Stimulated activated CD4-positive, alpha-beta T cell treated with anti-CD3 and anti-CD28 coated beads, Interleukin-4, amount 100 ng/mL, for 4 hours (primary cell): ENCODE measurements around the gene B3GNT2.

Experiments used
- DNase-seq, 2 experiments: peaks; one replicate each; pipeline ENCODE4 v3.0.0-alpha.2; 2020

B3GNT2 gene

DNA sequence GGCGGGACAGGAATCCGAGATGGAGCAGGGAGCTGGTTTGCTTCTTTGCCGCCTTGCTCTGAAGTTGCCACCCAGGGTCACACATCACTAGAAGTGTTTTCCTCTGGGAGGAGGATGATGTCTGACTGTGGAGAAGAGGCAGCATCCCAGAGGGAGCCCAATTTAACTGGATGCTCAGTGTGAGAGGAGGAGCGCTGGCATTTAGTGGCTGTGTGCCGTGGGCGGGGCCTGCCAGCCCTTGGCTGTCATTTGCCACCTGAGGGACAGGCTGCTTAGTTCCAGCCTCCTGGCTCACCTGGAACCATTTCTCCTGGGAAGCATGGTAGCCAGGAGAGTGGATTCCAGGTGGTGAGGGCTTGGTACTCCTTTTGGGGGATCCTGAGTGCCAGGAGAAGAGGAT lies 9.6 kb downstream of the B3GNT2 start:
- DNase-seq = no peak

DNA sequence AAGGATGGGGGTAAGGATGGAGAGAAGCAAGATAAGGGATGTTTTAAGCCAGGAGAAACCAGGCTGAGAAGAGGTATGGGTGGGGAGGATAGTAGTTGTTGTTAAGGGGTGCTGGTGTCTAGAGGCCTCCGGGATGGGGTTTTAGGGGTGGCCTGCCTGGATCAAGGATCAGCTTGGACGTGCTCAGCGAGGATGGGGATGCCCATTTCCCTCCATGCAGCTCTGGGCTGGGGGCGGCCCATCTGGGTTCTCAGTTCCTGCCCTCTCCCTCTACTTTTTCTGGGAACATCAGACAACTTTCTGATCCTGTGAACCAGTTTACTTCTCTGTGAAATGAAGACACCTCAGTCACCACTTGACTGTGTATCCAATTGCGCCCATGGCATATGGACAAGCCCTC lies 10.1 kb downstream of the B3GNT2 start:
- no peak for DNase-seq

DNA sequence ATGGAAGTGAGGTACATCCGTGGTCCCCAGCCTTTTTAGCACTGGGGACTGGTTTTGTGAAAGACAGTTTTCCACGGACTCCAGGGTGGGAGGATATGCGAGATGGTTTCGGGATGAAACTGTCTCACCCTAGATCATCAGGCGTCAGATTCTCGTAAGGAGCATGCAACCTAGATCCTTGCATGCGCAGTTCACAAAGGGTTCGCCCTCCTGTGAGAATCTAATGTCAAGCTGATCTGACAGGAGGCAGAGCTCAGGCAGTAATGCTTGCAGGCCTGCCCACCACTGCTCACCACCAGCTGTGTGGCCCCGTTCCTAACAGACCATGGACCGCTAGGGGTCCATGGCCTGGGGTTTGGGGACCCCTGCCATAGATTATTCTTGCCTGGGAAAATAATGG lies 11.6 kb downstream of the B3GNT2 start:
- DNase-seq = no peak

DNA sequence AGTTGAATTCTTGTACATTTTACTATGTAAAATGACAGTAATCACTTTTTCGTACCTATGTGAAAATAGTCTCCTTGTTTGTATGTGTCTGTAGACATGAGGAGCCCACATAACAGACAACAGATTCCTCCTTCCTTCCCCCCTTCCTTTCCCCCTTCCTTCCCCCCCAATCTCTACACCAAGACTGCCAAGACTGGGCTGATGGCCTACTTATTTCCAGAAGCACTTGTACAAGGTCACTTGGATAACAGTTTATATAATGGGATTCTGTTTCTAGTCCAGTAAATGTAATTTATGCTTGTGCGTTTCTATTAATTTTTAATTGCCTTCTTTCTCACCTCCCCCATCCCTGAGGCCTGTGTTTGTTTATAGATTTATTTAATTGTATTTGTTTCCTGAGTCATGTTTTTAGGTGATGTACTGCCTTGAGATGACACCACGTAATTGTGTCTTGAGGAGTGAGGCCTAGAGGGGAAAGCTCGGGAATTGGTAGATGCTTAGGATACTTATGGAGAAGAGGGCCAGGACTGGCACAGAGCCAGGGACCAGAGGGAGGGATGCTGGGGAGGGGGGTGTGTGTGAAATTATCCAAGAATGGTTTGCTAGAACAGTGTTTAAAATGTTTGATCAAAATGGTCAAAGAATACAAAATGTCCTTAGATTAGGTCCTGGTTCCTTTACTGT lies 12.3 kb downstream of the B3GNT2 start:
- DNase-seq = no peak

DNA sequence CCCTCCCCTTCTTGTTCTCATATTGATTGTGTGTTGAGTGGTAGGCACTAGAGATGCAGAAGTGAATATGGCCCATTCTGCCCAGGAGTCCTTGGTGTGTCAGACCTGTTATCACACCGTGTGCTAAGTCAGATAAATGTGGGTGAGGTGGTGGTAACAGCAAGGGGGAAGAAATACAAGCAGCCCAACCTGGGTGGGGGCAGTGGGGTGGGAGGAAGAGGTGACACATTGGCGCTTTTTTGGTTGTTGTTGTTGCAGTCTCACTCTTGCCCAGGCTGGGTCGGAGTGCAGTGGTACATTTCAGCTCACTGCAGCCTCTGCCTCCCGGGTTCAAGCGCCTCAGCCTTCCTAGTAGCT lies 12.8 kb downstream of the B3GNT2 start:
- DNase-seq = peak in 1 of 2 experiments; percentile 6

DNA sequence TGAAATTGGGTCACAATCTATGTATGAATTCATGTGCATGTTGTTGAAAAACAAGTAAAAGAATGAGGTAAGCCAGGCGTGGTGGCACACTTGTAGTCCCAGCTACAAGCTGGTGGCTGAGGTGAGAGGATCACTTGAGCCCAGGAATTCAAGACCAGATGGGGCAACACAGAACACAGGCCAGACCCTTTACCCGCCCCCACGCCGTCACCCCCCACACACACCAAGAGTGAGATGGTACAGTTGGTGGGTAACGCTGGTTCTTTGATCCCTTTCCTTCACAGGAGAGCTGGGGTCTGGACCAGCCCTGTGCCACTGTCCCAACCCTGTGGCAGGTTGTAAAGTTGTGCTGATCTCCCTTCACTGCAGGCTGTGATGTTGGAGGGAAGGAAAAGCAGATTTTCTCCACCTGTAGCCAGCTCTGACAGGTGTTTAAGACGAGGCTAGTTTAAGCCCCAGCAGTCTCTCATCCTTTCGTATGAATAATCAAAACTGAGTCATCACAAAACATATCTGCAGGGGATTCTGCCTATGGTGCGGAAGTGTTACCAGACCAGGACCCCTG lies 13.6 kb downstream of the B3GNT2 start:
- no peak for DNase-seq

DNA sequence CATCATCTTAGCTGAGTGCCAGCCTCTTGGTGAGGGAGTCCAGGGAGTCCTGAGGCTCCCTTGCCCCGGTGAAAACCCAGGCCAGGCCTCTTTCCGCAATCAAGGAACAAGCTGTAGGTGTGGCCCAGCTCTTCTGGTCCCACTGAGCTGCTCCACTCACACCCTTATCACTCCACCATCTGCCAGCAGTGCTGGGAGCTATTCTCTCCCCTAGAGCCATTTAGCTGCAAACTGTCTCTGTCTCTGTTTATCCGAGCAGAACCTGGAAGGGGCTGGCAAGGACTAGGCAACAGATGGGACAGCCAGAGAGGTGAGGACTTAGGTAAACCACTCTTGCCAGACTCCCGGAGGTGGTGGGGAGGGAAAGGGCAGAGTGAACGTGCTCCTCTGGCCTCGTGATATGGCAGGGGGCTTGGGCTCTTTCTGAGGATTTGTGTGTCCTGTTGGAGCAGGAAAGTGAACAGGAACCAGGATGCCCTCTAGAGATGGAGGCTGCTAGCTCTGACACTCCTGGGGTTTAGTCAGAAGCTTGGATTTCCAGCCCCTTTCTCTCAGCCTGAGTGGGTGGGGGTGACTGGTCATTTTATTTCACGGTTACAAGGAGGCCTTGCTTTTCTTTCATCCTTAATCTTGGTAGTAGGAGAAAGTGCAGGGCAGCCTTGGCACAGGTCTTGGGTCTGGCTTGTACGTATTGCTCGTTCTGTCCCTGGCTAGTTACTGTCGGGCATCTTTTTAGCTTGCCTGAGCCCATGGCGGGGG lies 19.6 kb downstream of the B3GNT2 start:
- DNase-seq = no peak

DNA sequence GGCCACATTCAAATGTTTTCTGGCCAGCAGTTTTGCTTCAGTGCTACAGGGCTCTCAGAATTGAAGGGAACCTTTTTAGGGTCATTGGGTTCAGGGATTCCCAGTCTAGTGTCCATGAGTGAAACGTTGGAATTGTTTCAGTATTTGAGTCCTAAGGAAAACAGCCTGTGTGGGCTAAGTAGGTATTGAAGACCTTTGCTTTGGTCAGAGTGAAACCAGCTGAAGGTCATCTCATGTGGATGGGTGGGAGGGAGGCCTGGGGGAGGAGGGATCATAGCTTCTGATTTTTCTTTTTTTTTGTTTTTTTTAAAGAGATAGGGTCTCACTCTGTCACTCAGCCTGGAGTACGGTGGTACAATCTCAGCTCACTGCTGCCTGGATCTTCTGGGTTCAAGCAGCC lies 20.2 kb downstream of the B3GNT2 start:
- no peak for DNase-seq

DNA sequence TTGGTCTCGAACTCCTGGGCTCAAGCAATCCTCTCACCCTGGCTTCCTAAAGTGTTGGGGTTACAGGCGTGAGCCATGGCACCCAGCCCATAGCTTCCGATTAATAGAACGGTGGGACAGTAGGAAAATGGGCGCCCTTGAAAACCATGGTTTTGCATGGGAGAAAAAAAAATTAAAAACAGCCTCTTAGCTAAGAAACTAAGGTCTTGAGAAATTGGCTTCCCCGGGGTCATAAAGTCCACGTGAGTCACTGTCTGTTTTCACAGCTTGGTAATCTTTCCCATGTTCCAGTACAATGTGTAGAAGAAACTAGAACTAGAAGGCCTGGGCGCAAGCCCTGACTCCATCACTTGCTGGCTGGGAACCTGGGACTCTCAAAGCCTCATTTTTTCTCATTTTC lies 20.7 kb downstream of the B3GNT2 start:
- no peak for DNase-seq

DNA sequence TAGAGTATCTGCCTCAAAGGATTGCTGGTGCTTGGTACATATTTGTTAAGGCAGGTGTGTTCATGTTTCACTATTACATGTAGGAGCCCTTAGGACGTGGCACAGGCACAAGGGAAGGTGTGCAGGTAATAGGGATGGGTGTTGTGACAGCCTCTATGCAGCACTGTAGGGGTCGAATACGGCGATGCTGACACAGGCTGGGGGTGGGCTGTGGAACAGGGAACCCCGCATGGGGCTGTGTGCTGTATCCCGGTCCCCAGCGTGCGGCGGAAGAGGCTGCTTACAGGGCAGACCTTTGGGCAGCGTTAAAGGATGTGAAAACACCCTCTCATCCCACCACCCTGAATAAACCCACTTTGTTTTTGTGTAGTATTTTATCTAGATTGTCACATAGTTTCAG lies 21.5 kb downstream of the B3GNT2 start:
- no peak for DNase-seq

DNA sequence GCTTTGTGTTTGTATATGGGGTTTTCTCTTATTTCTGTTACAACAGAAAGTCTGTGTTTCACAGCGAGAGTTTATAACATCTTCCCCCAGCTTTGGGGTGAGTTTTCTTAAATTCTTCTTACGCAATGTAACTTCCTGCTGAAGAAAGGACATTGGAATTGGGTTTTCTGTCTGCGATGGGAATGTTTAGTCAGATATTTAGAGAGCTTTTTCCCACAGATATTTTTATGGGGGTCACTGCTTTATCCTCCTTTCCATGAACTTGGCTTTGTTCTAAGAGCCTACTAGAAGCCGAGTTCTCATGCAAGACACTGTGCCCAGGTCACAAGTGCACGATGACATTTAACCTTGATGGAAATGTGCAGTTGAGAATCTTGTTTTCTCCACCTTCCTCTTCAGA lies 22.1 kb downstream of the B3GNT2 start:
- no peak for DNase-seq

DNA sequence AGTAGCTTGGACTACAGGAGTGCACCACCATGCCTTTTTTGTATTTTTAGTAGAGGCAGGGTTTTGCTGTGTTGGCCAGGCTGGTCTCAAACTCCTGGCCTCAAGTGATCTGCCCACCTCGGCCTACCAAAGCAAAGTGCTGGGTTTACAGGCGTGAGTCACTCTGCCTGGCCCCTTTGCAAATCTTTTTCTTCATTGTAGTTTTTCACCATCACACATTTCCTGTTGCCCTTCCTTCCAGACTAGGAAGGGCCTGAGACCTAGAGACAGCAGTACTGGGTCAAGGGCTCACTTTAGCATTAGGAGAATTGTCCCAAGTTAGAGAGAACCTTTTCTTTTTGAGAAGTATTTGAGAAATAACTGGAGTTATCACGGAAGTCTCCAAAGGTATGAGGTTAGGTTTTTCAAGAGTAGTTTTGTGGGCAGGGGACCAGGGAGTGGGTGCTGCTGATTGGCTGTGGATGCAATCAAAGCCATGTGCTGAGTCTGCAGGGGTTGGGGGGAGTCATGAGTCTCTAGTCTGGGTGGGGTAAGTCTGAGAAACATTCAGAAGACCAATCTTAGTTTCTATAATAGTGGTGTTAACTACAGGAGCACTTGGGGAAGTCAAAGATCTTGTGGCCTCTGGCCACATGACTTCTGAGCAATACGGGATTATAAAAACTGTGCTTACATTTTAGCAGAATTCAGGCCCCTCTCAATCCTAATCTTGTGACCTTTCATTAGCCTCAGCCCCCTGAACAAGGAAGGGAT lies 23.7 kb downstream of the B3GNT2 start:
- DNase-seq = no peak

DNA sequence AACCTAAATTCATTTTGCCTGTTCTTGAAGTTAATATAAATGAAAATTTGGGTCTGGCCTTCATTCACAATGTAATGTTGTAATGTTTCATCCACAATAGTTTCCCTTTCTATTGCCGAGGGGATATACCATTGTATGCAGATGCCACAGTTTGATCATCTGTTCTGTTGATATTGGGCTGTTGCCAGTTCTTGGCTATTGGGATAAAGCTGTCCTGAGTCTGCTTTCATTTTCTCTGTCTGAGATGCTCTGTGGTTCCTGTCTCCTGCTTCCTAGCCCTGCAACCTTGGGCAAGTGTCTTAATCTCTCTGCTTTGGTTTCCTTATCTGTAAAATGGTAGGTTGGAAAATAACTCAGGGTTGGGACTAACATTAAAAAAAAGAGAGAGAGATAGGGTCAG lies 25.2 kb downstream of the B3GNT2 start:
- no peak for DNase-seq

DNA sequence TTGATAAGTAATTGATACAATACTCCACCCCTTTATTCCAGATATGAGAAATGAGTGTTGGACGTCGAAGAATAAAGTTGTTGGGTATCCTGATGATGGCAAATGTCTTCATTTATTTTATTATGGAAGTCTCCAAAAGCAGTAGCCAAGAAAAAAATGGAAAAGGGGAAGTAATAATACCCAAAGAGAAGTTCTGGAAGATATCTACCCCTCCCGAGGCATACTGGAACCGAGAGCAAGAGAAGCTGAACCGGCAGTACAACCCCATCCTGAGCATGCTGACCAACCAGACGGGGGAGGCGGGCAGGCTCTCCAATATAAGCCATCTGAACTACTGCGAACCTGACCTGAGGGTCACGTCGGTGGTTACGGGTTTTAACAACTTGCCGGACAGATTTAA lies 26.3 kb downstream of the B3GNT2 start:
- no peak for DNase-seq

DNA sequence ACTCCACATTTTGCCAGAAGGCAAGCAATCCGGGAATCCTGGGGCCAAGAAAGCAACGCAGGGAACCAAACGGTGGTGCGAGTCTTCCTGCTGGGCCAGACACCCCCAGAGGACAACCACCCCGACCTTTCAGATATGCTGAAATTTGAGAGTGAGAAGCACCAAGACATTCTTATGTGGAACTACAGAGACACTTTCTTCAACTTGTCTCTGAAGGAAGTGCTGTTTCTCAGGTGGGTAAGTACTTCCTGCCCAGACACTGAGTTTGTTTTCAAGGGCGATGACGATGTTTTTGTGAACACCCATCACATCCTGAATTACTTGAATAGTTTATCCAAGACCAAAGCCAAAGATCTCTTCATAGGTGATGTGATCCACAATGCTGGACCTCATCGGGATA lies 26.8 kb downstream of the B3GNT2 start:
- no peak for DNase-seq

DNA sequence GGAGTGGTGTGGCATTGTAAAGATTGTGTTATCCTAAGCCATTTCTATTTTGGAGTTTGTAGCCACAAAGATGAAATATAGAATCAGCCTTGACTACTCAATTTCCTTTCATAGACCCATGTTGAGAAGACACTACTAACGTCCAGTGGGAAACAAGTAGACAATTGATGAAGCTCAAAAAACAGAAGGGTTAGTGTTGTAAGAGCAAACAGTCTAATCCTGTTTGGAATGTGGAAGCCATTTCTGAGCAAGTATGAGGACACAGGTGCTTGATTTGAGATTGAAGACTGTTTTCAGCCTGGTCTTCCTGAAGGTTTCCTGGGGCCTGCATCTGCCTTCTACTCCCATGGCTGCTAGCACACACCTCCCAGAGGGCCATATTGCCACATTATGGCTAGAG lies 29.1 kb downstream of the B3GNT2 start:
- DNase-seq = no peak

DNA sequence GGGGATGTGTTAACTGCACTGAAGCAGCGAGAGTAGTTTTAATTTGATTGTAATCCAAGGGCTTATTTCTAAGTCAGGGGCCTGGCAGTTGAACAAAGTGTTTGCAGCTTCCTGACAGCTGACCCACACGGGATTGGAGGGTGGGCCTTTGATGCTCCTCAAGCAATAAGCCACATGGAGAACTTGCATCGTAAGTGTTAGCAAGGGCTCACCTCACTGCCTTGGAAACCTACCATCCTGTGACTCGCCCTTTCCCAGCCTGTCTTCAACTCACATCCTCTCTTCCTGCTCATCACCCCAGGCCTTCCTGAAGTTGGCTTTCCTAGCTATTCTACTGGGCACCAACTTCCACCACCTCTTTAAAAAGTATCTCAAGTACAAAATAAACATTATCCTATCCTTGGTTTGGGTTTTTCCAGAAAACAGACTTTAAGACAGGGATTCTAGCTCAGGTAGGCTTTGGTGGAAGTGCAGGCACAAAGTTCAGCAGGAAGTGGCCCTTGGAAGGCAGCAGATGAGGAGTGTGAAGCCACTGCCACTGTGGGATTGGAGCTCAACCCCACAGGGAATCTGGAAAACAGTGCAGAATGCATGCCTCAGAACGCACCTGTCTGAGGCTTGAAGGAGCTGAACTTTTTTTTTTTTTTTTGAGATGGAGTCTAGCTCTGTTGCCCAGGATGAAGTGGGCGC lies 31.6 kb downstream of the B3GNT2 start:
- DNase-seq = no peak

DNA sequence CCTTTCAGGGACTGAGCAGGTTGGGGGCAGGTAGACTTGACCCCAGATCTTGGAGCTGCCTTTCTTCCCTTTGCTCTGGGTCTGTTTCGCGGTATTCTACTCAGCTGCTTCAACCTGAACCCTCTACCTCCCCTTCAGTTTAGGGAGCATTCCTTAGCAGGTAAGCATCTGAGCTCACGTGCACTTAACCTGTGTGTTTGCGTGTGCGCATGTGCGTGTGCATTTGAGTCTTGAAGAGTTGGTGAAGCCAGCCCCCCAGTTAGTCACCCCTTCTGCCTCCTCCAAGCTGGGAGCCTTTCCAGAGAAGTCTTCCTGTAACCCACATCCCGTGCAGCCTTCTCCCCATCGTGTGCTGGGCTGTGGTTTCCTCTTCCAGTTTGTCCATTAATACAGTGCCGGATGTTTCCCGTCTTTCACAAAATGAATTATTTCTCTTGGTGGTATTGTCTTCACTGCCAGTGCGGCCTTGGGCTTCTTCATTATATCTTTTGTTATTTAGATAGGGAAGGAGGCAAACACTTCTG lies 33.2 kb downstream of the B3GNT2 start:
- no peak for DNase-seq

DNA sequence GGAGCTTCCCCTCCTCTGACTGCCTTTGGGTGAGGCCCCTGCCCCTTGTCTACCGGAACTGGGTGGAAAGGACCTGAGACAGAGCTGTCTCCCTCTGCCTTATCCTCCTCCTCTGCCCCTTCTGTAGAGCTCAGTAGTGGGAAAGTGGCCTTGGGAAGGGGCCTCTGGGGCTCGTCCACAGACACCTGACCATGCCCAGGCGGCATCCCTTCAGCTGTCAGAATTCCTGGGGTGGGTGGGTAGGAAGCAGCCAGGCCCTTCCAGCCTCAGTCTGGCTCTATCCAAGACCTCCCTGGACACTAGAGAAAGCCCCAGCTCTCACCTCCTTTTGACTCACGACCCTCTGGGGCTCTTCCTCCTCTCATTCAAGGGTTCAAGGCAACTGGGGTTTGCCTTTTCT lies 35.6 kb downstream of the B3GNT2 start:
- DNase-seq = no peak

DNA sequence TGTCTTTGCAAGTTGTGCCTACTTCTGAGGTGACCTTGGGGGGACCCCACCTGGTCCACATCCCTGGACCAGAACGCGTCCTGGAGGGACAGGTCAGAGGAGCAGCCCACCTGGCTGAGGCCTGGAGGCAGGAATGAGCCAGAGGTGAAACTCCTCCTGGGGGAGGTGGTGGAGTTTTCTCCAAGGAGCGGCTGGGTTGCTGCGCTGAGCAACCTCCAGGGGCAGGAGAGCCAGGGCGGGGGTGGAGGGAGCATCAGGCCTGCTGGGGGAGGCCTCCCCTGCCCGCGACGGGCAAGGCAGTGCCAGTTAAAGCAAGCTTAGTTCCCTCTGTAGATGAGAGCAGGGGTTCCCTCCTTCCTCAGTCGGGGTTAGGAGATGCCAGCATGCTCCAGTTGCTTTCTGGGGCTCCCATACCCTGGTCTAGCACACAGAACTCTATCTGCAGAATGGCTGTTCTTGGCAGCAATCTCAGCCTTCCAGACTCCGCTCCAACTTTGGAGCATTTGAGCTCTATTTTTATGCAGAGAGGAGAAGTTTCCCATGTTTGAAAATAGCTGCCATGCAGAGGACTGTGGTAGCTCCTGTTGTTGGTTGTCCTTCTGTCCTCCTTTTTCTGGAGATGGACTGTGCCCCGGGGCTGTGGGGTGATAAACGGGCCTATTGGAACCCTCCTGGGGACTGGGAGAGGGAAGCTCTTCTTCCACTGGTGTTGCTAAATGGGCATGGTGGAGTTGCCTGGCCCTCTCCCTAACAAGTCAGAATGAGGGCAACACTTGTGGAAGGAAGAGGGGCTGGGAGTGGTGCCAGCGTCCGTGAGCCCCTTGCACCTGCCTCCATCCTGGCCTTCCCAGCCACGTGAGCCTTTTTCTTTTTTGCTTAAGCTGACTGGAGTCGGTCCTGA lies 39.1 kb downstream of the B3GNT2 start:
- no peak for DNase-seq

DNA sequence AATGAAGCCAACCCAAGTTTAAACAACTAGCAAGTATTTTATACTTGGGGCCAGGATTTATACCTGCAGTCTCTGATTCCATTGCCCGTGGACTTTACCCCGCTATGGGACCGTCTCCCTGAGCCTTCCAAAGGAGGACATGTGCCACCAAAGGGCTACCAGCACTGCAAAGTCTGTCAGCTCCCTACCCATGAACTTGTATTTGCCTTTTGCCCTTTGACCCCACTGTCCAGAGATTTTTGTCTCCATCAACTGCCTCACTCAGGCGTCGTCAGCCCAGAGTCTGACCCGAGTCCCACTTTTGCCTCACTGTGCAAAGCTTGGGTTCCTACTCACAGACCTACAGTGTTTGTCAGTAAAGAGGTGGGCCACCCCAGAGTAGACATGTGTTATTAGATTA lies 40.6 kb downstream of the B3GNT2 start:
- DNase-seq = no peak

DNA sequence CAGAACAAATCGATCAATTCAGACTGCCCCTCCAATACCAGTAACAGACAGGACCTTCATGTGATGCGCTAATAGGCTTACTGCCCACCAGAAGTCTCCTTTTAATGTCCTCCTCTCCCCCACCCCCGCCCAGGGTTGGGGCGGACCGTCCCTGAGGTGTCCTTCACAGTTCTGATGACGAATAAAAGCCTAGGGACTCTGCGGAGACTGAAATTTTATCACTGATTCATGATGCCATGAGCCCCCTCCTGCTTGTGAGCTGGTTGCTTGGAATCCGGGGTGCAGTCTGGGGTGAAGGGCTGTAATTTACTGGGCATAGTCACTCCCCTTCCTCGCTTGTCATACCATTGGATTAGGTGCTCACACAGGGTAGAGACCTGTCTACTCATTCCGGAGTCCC lies 42.3 kb downstream of the B3GNT2 start:
- no peak for DNase-seq
